ENCODE data around the gene RUBCNL.
"Not testable (repeated sequence)": the region's sequence is repeated elsewhere in the genome, so short reads cannot be mapped to it uniquely, and the experiment has no call there.

DNA sequence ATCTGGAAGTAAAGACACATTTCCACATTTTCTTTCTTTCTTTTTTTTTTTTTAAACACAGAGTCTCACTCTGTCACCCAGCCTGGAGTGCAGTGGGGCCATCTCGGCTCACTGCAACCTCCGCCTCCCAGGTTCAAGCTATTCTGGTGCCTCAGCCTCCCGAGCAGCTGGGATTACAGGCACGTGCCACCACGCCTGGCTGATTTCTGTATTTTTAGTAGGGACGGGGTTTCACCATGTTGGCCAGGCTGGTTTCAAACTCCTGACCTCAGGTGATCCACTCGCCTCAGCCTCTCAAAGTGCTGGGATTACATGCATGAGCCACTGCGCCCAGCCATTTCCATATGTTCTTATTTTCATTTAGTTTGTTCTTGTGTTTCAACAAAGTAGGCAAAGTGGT lies 14.1 kb downstream of the RUBCNL start:
- TF ChIP-seq CTCF (conservative IDR thresholded peaks at IDR 0.05; ENCODE audit: low read length); EZH2phosphoT487 (IDR thresholded peaks at IDR 0.05; ENCODE audit: borderline replicate concordance): not testable (repeated sequence)

All from Loucy (cell line).